ENCODE results near the gene S100A10.

- TF ChIP-seq, protein P1, sequence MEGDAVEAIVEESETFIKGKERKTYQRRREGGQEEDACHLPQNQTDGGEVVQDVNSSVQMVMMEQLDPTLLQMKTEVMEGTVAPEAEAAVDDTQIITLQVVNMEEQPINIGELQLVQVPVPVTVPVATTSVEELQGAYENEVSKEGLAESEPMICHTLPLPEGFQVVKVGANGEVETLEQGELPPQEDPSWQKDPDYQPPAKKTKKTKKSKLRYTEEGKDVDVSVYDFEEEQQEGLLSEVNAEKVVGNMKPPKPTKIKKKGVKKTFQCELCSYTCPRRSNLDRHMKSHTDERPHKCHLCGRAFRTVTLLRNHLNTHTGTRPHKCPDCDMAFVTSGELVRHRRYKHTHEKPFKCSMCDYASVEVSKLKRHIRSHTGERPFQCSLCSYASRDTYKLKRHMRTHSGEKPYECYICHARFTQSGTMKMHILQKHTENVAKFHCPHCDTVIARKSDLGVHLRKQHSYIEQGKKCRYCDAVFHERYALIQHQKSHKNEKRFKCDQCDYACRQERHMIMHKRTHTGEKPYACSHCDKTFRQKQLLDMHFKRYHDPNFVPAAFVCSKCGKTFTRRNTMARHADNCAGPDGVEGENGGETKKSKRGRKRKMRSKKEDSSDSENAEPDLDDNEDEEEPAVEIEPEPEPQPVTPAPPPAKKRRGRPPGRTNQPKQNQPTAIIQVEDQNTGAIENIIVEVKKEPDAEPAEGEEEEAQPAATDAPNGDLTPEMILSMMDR (conservative IDR thresholded peaks at IDR 0.05; ENCODE audit: low read depth, low read length): no peak
- TF ChIP-seq, protein P2, sequence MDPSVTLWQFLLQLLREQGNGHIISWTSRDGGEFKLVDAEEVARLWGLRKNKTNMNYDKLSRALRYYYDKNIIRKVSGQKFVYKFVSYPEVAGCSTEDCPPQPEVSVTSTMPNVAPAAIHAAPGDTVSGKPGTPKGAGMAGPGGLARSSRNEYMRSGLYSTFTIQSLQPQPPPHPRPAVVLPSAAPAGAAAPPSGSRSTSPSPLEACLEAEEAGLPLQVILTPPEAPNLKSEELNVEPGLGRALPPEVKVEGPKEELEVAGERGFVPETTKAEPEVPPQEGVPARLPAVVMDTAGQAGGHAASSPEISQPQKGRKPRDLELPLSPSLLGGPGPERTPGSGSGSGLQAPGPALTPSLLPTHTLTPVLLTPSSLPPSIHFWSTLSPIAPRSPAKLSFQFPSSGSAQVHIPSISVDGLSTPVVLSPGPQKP (IDR thresholded peaks at IDR 0.05; ENCODE audit: borderline replicate concordance, low read depth, low read length): no peak
- TF ChIP-seq RCOR1 (IDR thresholded peaks at IDR 0.05; ENCODE audit: insufficient replicate concordance, low read length) (no peak), NFE2L2 (IDR thresholded peaks at IDR 0.05; ENCODE audit: low read depth, low read length) (no peak), MXI1 (IDR thresholded peaks at IDR 0.05; ENCODE audit: borderline replicate concordance, low read depth, low read length) (no peak), FOS (IDR thresholded peaks at IDR 0.05; ENCODE audit: low read depth, low read length) (no peak), POLR2A (IDR thresholded peaks at IDR 0.05; ENCODE audit: low read depth, low read length) (no peak), CHD1 (IDR thresholded peaks at IDR 0.05; ENCODE audit: low read depth, low read length) (no peak)
These were observed 50.1 kb downstream of the S100A10 start for GRCh38 chr1:151943591-151943990.

Measured in IMR-90 (cell line).